GM21360 (cell line): ENCODE data around the gene RAB18.
"Not testable (repeated sequence)": the region's sequence is repeated elsewhere in the genome, so short reads cannot be mapped to it uniquely, and the experiment has no call there.

ENCODE experiments used
- ATAC-seq: cut with Tn5 transposase; IDR thresholded peaks from one replicate; pipeline ENCODE4 v1.9.1; 2021; ENCODE audit warnings: mild to moderate bottlenecking, moderate library complexity; ENCODE audit not compliant: unreplicated experiment

The RAB18 gene

DNA sequence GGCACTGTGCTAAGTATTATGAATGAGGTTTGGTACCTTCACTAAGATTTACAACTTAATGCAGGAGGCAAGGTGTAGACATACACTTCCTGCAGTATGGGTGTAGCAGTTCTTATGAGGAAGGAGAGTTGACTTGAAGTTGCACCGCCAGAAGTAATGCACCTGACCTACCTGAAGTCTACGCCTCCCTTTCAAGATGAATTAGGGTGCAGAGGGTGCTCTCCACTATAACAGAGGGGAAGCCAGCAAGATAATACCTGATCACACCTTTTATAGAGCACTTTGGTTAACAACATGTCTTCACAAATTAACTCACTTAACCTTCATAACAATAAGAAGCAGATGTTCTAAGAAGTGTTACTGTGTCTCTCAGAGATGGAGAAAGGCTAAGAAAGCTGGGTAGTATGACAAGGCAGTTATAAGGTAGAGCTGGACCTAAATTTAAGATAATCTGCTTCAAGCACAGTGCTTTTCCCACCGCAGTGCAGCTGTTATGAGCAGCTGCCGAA is 552 bp upstream of the RAB18 start:
- ATAC-seq: no peak

- ATAC-seq: no peak
Observed at GRCh38 chr10:27504808-27505460, 830 bp downstream of the RAB18 start.

DNA sequence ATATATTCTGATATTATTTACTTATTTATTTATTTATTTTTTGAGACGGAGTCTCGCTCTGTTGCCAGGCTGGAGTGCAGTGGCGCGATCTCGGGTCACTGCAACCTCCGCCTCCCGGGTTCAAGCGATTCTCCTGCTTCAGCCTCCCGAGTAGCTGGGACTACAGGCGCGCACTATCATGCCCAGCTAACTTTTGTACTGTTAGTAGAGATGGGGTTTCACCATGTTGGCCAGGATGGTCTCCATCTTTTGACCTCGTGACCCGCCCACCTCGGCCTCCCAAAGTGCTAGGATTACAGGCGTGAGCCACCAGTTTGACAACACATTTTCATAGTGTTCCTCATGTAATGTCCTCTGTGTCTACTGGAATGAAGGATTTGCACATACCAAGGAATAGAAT is 1.4 kb downstream of the RAB18 start:
- not testable (repeated sequence) for ATAC-seq

DNA sequence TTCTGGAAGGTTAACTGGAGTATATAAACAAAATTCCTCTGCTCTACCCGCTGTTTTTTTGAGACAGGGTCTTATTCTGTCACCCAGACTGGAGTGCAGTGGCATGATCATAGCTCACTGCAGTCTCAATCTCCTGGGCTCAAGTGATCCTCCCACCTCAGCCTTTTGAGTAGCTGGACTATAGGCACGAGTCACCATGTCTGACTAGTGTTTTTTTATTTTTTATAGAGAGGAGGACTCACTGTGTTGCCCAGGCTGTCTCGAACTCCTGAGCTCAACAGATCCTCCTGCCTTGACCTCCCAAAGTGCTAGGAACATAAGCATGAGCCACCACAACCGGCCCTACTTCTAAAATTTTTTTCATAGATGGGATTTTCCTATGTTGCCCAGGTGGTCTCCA is 2.2 kb downstream of the RAB18 start:
- ATAC-seq: no peak

GRCh38 chr10:27512548-27512947 is 8.4 kb downstream of the RAB18 start:
- no peak for ATAC-seq

GRCh38 chr10:27513451-27514191 is 9.5 kb downstream of the RAB18 start:
- no peak for ATAC-seq

- no peak for ATAC-seq
Observed at GRCh38 chr10:27514243-27514642, 10.1 kb downstream of the RAB18 start.

GRCh38 chr10:27518261-27518660 is 14.2 kb downstream of the RAB18 start:
- ATAC-seq: no peak

DNA sequence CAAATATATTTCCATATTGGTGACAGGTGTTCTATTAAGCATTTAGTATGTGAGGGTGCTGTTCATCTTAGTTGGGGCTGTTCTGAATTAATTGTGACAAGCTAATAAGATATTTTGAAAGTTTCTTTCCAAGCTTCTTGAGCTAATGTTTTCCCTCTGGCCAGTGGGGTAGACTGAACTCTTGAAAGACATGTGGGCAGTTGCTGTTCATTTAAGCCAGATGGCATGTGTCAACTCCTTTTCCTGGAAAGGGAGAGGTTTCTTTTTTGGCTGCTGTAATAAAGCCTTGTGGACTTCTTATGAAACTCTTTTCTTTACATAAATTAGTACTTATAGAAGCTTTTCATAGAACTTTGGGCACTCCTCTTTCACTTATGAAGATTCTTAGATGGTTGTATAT is 21.7 kb downstream of the RAB18 start:
- ATAC-seq: no peak

- no peak for ATAC-seq
Observed at GRCh38 chr10:27526242-27526641, 22.1 kb downstream of the RAB18 start.

- ATAC-seq: no peak
Observed at GRCh38 chr10:27527666-27528295, 23.7 kb downstream of the RAB18 start.

- no peak for ATAC-seq
Observed at GRCh38 chr10:27529010-27529783, 25.1 kb downstream of the RAB18 start.

GRCh38 chr10:27530477-27530876 is 26.4 kb downstream of the RAB18 start:
- no peak for ATAC-seq

DNA sequence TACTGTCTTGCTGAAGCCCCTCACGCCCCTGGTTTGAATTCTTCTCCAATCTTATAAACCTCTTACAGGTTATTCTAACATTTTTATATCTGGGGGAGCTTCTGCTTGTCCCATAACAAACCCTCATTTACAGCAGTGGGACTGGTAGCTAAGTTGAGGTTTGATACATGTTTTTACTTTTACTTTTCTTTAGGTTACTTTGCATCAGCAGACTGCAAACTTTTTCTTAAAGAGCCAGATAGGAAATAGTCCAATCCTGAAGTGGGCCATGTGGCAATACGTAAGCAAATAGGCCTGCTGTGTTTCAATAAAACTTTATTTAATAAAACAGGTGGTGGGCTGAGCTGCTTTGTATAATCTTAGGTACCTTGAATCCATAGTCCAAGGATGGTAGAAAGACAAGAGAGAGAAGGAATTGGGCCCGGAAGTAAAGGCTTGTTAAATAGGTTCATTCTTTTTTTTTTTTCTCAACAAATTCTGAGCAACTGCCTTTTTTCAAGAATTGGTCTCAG is 27.3 kb downstream of the RAB18 start:
- no peak for ATAC-seq

- no peak for ATAC-seq
Observed at GRCh38 chr10:27534161-27534700, 30.1 kb downstream of the RAB18 start.

DNA sequence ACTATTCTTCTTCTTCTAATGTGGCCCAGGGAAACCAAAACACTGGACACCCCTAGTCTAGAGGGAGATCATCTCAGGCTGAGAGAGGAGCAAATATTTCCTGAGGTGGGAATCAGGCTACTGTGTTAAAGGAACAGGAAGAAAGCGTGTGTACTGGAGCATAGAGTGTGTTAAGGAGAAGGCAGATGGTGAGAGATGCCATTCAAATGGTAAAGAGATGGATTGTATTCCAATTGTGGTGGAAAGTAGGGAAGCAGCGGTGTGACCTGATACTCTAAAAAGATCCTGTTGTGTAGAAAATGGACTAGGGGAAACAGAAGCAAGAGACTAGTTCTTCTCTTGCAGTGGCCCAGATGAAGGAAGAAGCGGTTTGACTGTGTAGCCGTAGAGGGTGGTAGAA is 31.2 kb downstream of the RAB18 start:
- ATAC-seq: no peak

- ATAC-seq: no peak
Observed at GRCh38 chr10:27536437-27536836, 32.3 kb downstream of the RAB18 start.

- no peak for ATAC-seq
Observed at GRCh38 chr10:27537166-27537565, 33.1 kb downstream of the RAB18 start.

GRCh38 chr10:27537787-27538186 is 33.7 kb downstream of the RAB18 start:
- ATAC-seq: no peak

DNA sequence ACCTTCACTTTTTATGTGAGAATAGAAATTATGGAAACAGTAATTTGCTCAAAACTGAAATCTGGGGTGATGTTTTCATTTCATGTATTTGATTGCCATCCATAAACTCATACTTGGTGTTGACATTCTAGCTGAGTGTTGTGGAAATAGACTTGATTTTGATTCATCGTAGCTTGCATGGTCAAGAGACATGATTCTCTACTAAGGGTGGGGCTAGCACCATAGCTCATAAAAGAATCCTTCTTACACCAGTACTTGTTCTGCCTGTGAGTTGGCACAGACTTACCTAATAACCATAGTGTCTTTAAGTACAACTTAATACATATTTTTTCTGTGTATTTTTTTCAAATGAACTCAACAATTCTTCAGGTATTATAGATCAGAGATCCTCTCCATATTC is 36.6 kb downstream of the RAB18 start:
- no peak for ATAC-seq
